Fibroblast of the aortic adventitia (primary cell): Measurements from ENCODE around the gene PANK4. TPM values are rescaled to one million over a fixed set of nuclear protein-coding genes. Genes with fewer than 3 reads are reported as not detected.

ENCODE experiments used
- DNase-seq: peaks from one replicate; pipeline ENCODE4 v3.0.0-alpha.2; 2010; ENCODE audit warnings: low read depth
- H3K4me3 ChIP-seq: 2 replicates; pipeline ENCODE4 v1.5.1; 2011; ENCODE audit warnings: low read depth, mild to moderate bottlenecking, control low read depth, low read length, moderate library complexity
- CTCF ChIP-seq: IDR thresholded peaks from 2 replicates; pipeline ENCODE4 v1.5.1; 2011; ENCODE audit warnings: mild to moderate bottlenecking, low read length, control low read depth, inconsistent platforms; ENCODE audit not compliant: insufficient read depth
- total RNA-seq: library from RNA; depleted of rRNA; stranded (reverse); fragments of >200 nt; gene quantifications from 2 replicates; pipeline ENCODE4 v1.2.3, GENCODE V29; 2012; ENCODE audit warnings: low replicate concordance

The PANK4 gene
- total RNA-seq, 1 donor, result 22.8 TPM

GRCh38 chr1:2469103-2469940, 57.1 kb downstream of the PANK4 start:
- DNase-seq, result no peak
- TF ChIP-seq CTCF, result no peak
- H3K4me3 ChIP-seq, result no peak overlapping the region

DNA sequence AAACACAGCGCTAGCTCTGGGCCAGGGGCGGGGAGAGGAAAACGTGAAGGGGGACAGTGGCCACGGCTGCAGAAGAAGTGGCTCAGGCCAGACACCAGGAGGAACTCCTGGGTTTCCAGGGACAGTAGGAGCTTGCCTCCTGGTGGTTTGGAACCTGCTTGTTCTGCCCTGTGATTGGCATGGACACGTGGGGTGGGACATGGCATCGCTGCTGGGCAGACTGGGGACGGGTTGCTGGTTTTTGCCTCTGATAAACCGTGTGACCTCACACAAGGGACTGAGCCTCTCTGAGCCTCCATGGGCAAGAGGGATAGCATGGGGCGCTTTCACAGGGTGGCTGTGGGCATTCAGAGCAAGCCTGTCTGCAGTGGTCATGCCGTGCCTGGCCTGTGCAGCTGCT, 57.9 kb downstream of the PANK4 start:
- no peak for TF ChIP-seq CTCF
- no peak for DNase-seq
- no peak overlapping the region for H3K4me3 ChIP-seq

- H3K4me3 ChIP-seq, result no peak overlapping the region
- TF ChIP-seq CTCF, result no peak
- peak; percentile 22 for DNase-seq
Measured at GRCh38 chr1:2468041-2468472, 58.3 kb downstream of the PANK4 start.

GRCh38 chr1:2466958-2467554, 59.3 kb downstream of the PANK4 start:
- H3K4me3 ChIP-seq, result no peak overlapping the region
- TF ChIP-seq CTCF, result no peak
- DNase-seq, result no peak

DNA sequence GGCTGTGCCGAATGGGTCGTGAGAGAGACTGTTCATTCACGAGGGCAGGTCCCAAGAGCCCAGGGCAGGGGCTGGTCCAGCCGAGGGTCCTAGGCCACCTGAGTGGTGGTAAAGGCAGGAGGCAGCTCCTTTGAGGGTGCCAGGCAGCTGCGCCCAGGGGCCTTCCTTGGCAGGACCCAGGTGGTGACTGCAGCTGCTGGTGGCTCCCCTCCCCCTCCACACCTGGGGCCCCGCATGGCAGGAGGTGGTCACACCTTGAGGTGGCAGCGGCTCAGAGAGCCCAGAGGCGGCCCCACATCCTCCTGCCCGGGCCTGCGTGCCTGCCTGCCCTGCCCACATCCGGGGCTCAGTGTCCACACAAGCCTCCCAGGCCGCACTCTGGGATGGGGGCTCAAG, 60.1 kb downstream of the PANK4 start:
- H3K4me3 ChIP-seq, result no peak overlapping the region
- TF ChIP-seq CTCF, result no peak
- DNase-seq, result no peak

DNA sequence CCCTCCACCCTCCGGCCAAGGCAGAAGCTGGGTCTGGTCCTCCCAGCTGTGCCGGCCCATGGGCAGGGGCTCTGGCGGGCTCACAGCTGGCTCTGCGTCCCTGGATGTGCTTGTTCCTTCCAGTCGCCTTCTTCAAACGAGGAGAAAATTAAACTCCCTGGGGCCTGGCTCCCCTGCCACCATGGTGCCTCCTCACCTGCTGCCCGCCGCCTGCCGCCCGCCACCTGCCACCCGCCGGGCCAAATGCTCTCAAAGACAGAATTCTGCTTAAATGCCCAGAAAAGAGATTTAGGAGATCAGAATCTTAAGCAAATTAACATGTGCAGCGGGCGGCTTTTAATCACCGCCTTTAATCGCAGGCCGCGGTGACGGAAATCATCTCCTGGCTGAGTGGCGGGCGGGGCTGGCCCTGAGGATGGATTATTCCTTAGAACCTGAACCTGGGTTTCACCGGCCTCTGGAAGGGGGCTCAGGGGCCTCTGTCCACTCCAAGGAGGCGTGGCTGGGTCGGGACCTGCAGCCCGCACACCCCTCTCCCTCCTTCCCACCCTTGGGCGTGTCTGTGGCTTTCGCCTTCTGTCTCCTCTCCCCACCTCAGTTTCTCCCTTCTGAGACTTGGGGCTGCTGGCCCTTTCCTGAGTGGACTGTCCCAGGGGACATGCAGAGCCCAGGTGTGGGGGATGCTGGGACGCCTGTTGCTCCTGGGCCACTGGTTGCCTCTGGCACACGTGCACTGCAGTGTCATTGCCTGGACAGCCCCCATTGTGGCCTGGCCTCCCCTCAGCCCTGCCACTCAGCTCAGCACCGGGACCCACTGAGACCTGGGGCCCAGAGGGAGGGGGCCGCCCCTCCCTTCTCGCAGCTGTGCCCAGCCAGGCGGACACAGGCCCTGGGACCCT, 60.8 kb downstream of the PANK4 start:
- no peak for DNase-seq
- no peak for TF ChIP-seq CTCF
- H3K4me3 ChIP-seq, result no peak overlapping the region
